PC-3 (cell line): ENCODE data around the gene RNLS. TPM values are rescaled to one million over a fixed set of nuclear protein-coding genes. Genes with fewer than 3 reads are reported as not detected.

Experiments
- ATAC-seq: fragments of 200-7000 bp; cut with Tn5 transposase; 2 replicates; pipeline ENCODE4 v1.9.1; 2020; ENCODE audit warnings: mild to moderate bottlenecking, moderate library complexity
- BruUV-seq: library from RNA; stranded (reverse); fragments of 400-500 nt; replicated peaks from 2 replicates; lab custom pipeline; 2021; lab: Mats Ljungman, UMichigan
- CTCF ChIA-PET: fragments of 300-600 bp; sonication (Branson Sonifier 250); formaldehyde crosslinking; loops from one replicate; lab custom pipeline; 2022; ENCODE audit warnings: antibody characterized with exemption; lab: Charles Lee
- POLR2A ChIA-PET: fragments of 300-600 bp; sonication (Branson Sonifier 250); formaldehyde crosslinking; loops from one replicate; lab custom pipeline; 2022; ENCODE audit warnings: antibody characterized with exemption; ENCODE audit not compliant: unreplicated experiment; lab: Charles Lee
- DNase-seq: peaks from one replicate; pipeline ENCODE4 v3.0.0-alpha.2; 2015
- H2AFZ ChIP-seq: fragments of 300-600 bp; sonication (generic); 2 replicates; pipeline ENCODE4 v1.6.0; 2016; ENCODE audit warnings: antibody characterized with exemption, low read length
- H3F3A ChIP-seq: fragments of 300-600 bp; sonication (generic); one replicate; pipeline ENCODE4 v1.6.0; 2017; ENCODE audit warnings: antibody characterized with exemption, low read length, control low read depth, mild to moderate bottlenecking; ENCODE audit not compliant: unreplicated experiment
- H3K27ac ChIP-seq: fragments of 300-600 bp; sonication (generic); 2 replicates; pipeline ENCODE4 v1.5.1; 2016; ENCODE audit warnings: mild to moderate bottlenecking, low read length
- H3K27me3 ChIP-seq: fragments of 300-600 bp; sonication (generic); 2 replicates; pipeline ENCODE4 v1.6.1; 2016; ENCODE audit warnings: low read length, mixed read lengths
- H3K36me3 ChIP-seq: fragments of 300-600 bp; sonication (generic); 2 replicates; pipeline ENCODE4 v1.6.1; 2016; ENCODE audit warnings: low read depth, mixed run types, low read length, mixed read lengths
- H3K4me1 ChIP-seq: fragments of 300-600 bp; sonication (generic); 2 replicates; pipeline ENCODE4 v1.5.1; 2016; ENCODE audit warnings: low read length; ENCODE audit not compliant: insufficient read depth
- H3K4me2 ChIP-seq: fragments of 300-600 bp; sonication (generic); 2 replicates; pipeline ENCODE4 v1.6.0; 2016; ENCODE audit warnings: low read length
- H3K4me3 ChIP-seq: fragments of 300-600 bp; sonication (generic); 2 replicates; pipeline ENCODE4 v1.5.1; 2016; ENCODE audit warnings: mild to moderate bottlenecking, low read length, mixed read lengths
- H3K79me2 ChIP-seq: fragments of 300-600 bp; sonication (generic); 2 replicates; pipeline ENCODE4 v1.6.1; 2017; ENCODE audit warnings: low read length, mixed read lengths
- H3K9ac ChIP-seq: fragments of 300-600 bp; sonication (generic); 2 replicates; pipeline ENCODE4 v1.6.0; 2016; ENCODE audit warnings: mild to moderate bottlenecking, low read length
- H3K9me2 ChIP-seq: fragments of 300-600 bp; sonication (generic); replicated peaks from 2 replicates; pipeline ENCODE4 v1.6.1; 2016; ENCODE audit warnings: mixed run types, low read length, mixed read lengths
- H3K9me3 ChIP-seq: fragments of 300-600 bp; sonication (generic); 2 replicates; pipeline ENCODE4 v1.6.1; 2016; ENCODE audit warnings: low read length, mixed read lengths
- H4K20me1 ChIP-seq: fragments of 300-600 bp; sonication (generic); 2 replicates; pipeline ENCODE4 v1.6.1; 2016; ENCODE audit warnings: low read length, mixed read lengths
- CTCF ChIP-seq: fragments of 300-600 bp; sonication (generic); conservative IDR thresholded peaks from 2 replicates; pipeline ENCODE4 v1.5.1; 2017; ENCODE audit warnings: antibody characterized with exemption, low read depth, mild to moderate bottlenecking, low read length
- EZH2 ChIP-seq: fragments of 300-600 bp; sonication (generic); IDR thresholded peaks from one replicate; pipeline ENCODE4 v1.6.1; 2017; ENCODE audit warnings: antibody characterized with exemption, mild to moderate bottlenecking, low read length; ENCODE audit not compliant: unreplicated experiment
- EZH2phosphoT487 ChIP-seq: fragments of 300-600 bp; sonication (generic); IDR thresholded peaks from 2 replicates; pipeline ENCODE4 v1.6.1; 2018; ENCODE audit warnings: mild to moderate bottlenecking, antibody characterized with exemption, low read length, borderline replicate concordance
- intact Hi-C: fragments of 100-400 bp; cut with micrococcal nuclease; formaldehyde crosslinking; loops from 2 replicates; pipeline ENCODE4 v1.9.0; 2023
- total RNA-seq: library from RNA; depleted of rRNA; stranded (reverse); fragments of >200 nt; gene quantifications from 2 replicates; pipeline ENCODE4 v1.2.3, GENCODE V29; 2014

Gene RNLS
- total RNA-seq, 1 experiment from 2014 or later = not detected

GRCh38 chr10:88274286-88274685, 308.8 kb downstream of the RNLS start:
- ChIA-PET POLR2A (no interaction called here), CTCF (no interaction called here)
- H3K79me2 ChIP-seq = no peaks in the 10 kb centered on the region
- no peak for DNase-seq
- no peak overlapping the region for H3K4me2 ChIP-seq
- H2AFZ ChIP-seq = no peak overlapping the region
- no peaks in the 10 kb centered on the region for H3K4me1 ChIP-seq
- no peak for ATAC-seq
- H3K9ac ChIP-seq = no peak overlapping the region
- H3K36me3 ChIP-seq = no peaks in the 10 kb centered on the region
- H4K20me1 ChIP-seq = no peaks in the 10 kb centered on the region
- TF ChIP-seq CTCF (no peak), EZH2phosphoT487 (no peak), EZH2 (no peak)
- H3F3A ChIP-seq = no peaks in the 10 kb centered on the region
- H3K27me3 ChIP-seq = no peaks in the 10 kb centered on the region
- H3K4me3 ChIP-seq = no peak overlapping the region
- no peak overlapping the region for H3K27ac ChIP-seq
- intact Hi-C loops = no loop called here
- no TSS peak for BruUV-seq
- no peaks in the 10 kb centered on the region for H3K9me2 ChIP-seq
- H3K9me3 ChIP-seq = no peaks in the 10 kb centered on the region

GRCh38 chr10:88273567-88273966, 309.6 kb downstream of the RNLS start:
- no peaks in the 10 kb centered on the region for H4K20me1 ChIP-seq
- H3K36me3 ChIP-seq = no peaks in the 10 kb centered on the region
- H3K79me2 ChIP-seq = no peaks in the 10 kb centered on the region
- ATAC-seq (no peak), DNase-seq (no peak)
- H3K9ac ChIP-seq = no peak overlapping the region
- H3K9me3 ChIP-seq = no peaks in the 10 kb centered on the region
- no peak overlapping the region for H3K4me3 ChIP-seq
- BruUV-seq = no TSS peak
- intact Hi-C loops = no loop called here
- POLR2A ChIA-PET = no interaction called here
- H3K27me3 ChIP-seq = no peaks in the 10 kb centered on the region
- no peaks in the 10 kb centered on the region for H3K4me1 ChIP-seq
- no peak overlapping the region for H3K27ac ChIP-seq
- CTCF ChIA-PET = no interaction called here
- H3F3A ChIP-seq = no peaks in the 10 kb centered on the region
- H3K4me2 ChIP-seq = no peak overlapping the region
- H2AFZ ChIP-seq = no peak overlapping the region
- TF ChIP-seq CTCF = no peak
- no peak for TF ChIP-seq EZH2
- no peak for TF ChIP-seq EZH2phosphoT487
- H3K9me2 ChIP-seq = no peaks in the 10 kb centered on the region

- Histone ChIP-seq H3K27me3 (no peaks in the 10 kb centered on the region), H3K79me2 (no peaks in the 10 kb centered on the region), H4K20me1 (no peaks in the 10 kb centered on the region), H3K4me3 (no peak overlapping the region), H3F3A (no peaks in the 10 kb centered on the region), H3K27ac (no peak overlapping the region), H3K9me3 (no peaks in the 10 kb centered on the region), H2AFZ (no peak overlapping the region), H3K36me3 (no peaks in the 10 kb centered on the region), H3K9ac (no peak overlapping the region), H3K4me1 (no peaks in the 10 kb centered on the region), H3K4me2 (no peak overlapping the region), H3K9me2 (no peaks in the 10 kb centered on the region)
- DNase-seq (no peak), ATAC-seq (no peak)
- CTCF ChIA-PET = no interaction called here
- TF ChIP-seq EZH2 = no peak
- TF ChIP-seq CTCF = no peak
- TF ChIP-seq EZH2phosphoT487 = no peak
- intact Hi-C loops = no loop called here
- no TSS peak for BruUV-seq
- POLR2A ChIA-PET = no interaction called here
Measured at GRCh38 chr10:88271761-88272543, 311.2 kb downstream of the RNLS start.
